Fibroblast of upper back skin (primary cell): ENCODE measurements around the gene CPN2.

Experiments
- DNase-seq: peaks from one replicate; pipeline ENCODE4 v3.0.0-alpha.2; 2013

The CPN2 gene

GRCh38 chr3:194351080-194351672, at the start of gene CPN2:
TSS of gene CPN2 (minus strand) at chr3:194351328. CDS start at chr3:194342702, 8,626 bp downstream.
- no peak for DNase-seq

GRCh38 chr3:194399874-194400411, 48.8 kb upstream of the CPN2 start:
- no peak for DNase-seq

GRCh38 chr3:194399166-194399565, 48.0 kb upstream of the CPN2 start, which contains the start of gene GP5:
TSS of gene GP5 (minus strand) at chr3:194399266. CDS start at chr3:194398282, 984 bp downstream.
- DNase-seq, result no peak

- DNase-seq, result no peak
These were observed 46.7 kb upstream of the CPN2 start for GRCh38 chr3:194397757-194398312.

- DNase-seq, result no peak
These were observed 46.0 kb upstream of the CPN2 start for GRCh38 chr3:194396859-194397756.

GRCh38 chr3:194396539-194396858, 45.4 kb upstream of the CPN2 start:
- no peak for DNase-seq

GRCh38 chr3:194395778-194396538, 44.8 kb upstream of the CPN2 start:
- peak; percentile 47 for DNase-seq

GRCh38 chr3:194395212-194395611, 44.1 kb upstream of the CPN2 start:
- peak; percentile 59 for DNase-seq

GRCh38 chr3:194392576-194392975, 41.4 kb upstream of the CPN2 start:
- DNase-seq, result no peak

GRCh38 chr3:194390835-194391234, 39.7 kb upstream of the CPN2 start:
- no peak for DNase-seq

GRCh38 chr3:194389269-194389668, 38.1 kb upstream of the CPN2 start:
- no peak for DNase-seq

GRCh38 chr3:194387926-194388418, 36.8 kb upstream of the CPN2 start:
- no peak for DNase-seq

GRCh38 chr3:194387276-194387675, 36.1 kb upstream of the CPN2 start:
- no peak for DNase-seq

- no peak for DNase-seq
These were observed 35.5 kb upstream of the CPN2 start for GRCh38 chr3:194386648-194387047.

GRCh38 chr3:194386066-194386465, 34.9 kb upstream of the CPN2 start:
- DNase-seq, result no peak

- no peak for DNase-seq
These were observed 33.5 kb upstream of the CPN2 start for GRCh38 chr3:194384569-194385001.

- no peak for DNase-seq
These were observed 33.0 kb upstream of the CPN2 start for GRCh38 chr3:194384156-194384555.

- DNase-seq, result no peak
These were observed 32.3 kb upstream of the CPN2 start for GRCh38 chr3:194383276-194383940.

GRCh38 chr3:194382892-194383223, 31.7 kb upstream of the CPN2 start:
- DNase-seq, result no peak

GRCh38 chr3:194382196-194382891, 31.2 kb upstream of the CPN2 start:
- no peak for DNase-seq

GRCh38 chr3:194381460-194381875, 30.3 kb upstream of the CPN2 start:
- DNase-seq, result no peak

- no peak for DNase-seq
These were observed 29.2 kb upstream of the CPN2 start for GRCh38 chr3:194380326-194380725.
